OCI-LY1 (cell line): ENCODE results near the gene COPS3.

Experiments
- EZH2 ChIP-seq: fragments of 200-600 bp; sonication (generic), shearing (Covaris generic); IDR thresholded peaks from 2 replicates; pipeline ENCODE4 v1.8.0; 2017; ENCODE audit warnings: borderline replicate concordance, mixed run types, mild to moderate bottlenecking, antibody characterized with exemption, low read length, moderate library complexity, mixed read lengths
- TF ChIP-seq, protein P1 (sequence below): fragments of 200-600 bp; sonication (generic), shearing (Covaris generic); IDR thresholded peaks from 2 replicates; pipeline ENCODE4 v1.5.1; 2017; ENCODE audit warnings: mild to moderate bottlenecking, antibody characterized with exemption, low read length, moderate library complexity, mixed read lengths

DNA sequence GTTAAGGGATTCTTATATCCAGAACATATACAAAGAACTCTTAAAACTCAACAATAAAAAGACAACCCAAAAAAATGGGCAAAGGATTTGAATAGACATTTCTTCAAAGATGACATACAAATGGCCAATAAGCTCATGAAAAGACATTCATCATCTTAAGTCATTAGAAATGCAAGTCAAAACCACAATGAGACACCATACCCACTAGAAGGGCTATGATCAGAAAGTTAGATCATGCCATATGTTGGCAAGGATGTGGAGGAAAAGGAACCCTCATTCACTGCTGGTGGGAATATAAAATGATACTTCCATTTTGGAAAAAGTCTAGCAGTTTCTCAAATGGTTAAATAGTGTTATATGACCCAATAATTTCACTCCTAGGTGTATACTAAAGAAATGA lies 84.3 kb downstream of the COPS3 start:
- TF ChIP-seq, protein P1, sequence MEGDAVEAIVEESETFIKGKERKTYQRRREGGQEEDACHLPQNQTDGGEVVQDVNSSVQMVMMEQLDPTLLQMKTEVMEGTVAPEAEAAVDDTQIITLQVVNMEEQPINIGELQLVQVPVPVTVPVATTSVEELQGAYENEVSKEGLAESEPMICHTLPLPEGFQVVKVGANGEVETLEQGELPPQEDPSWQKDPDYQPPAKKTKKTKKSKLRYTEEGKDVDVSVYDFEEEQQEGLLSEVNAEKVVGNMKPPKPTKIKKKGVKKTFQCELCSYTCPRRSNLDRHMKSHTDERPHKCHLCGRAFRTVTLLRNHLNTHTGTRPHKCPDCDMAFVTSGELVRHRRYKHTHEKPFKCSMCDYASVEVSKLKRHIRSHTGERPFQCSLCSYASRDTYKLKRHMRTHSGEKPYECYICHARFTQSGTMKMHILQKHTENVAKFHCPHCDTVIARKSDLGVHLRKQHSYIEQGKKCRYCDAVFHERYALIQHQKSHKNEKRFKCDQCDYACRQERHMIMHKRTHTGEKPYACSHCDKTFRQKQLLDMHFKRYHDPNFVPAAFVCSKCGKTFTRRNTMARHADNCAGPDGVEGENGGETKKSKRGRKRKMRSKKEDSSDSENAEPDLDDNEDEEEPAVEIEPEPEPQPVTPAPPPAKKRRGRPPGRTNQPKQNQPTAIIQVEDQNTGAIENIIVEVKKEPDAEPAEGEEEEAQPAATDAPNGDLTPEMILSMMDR = no peak
- TF ChIP-seq EZH2 = no peak
